Panc1 (cell line): ENCODE results near the gene VPS45. TPM values are rescaled to one million over a fixed set of nuclear protein-coding genes. Genes with fewer than 3 reads are reported as not detected.

Experiments used
- ATAC-seq: fragments of 200-7000 bp; cut with Tn5 transposase; 2 replicates; pipeline ENCODE4 v1.9.1; 2020; ENCODE audit warnings: mild to moderate bottlenecking, moderate library complexity
- BruUV-seq: library from RNA; stranded (reverse); fragments of 400-500 nt; replicated peaks from 2 replicates; lab custom pipeline; 2021; lab: Mats Ljungman, UMichigan
- CTCF ChIA-PET: fragments of 300-600 bp; sonication (Branson Sonifier 250); formaldehyde crosslinking; loops from one replicate; lab custom pipeline; 2022; ENCODE audit warnings: antibody characterized with exemption; lab: Charles Lee
- POLR2A ChIA-PET: fragments of 300-600 bp; sonication (Branson Sonifier 250); formaldehyde crosslinking; loops from one replicate; lab custom pipeline; 2022; ENCODE audit warnings: antibody characterized with exemption; lab: Charles Lee
- DNase-seq: peaks from one replicate; pipeline ENCODE4 v3.0.0-alpha.2; 2010; ENCODE audit warnings: low read depth, low spot score
- H3K27ac ChIP-seq: 2 replicates; pipeline ENCODE4 v1.5.1; 2011; ENCODE audit warnings: mild to moderate bottlenecking, low read length, inconsistent platforms
- H3K27me3 ChIP-seq: fragments of 200-500 bp; sonication (Bioruptor generic); 2 replicates; pipeline ENCODE4 v1.6.0; 2014; ENCODE audit warnings: low read length, inconsistent platforms; ENCODE audit not compliant: control insufficient read depth, insufficient read depth
- H3K36me3 ChIP-seq: fragments of 200-500 bp; sonication (Bioruptor generic); 2 replicates; pipeline ENCODE4 v1.5.1; 2014; ENCODE audit warnings: inconsistent platforms, mild to moderate bottlenecking, low read length, moderate library complexity; ENCODE audit not compliant: control insufficient read depth, insufficient read depth
- H3K4me1 ChIP-seq: 2 replicates; pipeline ENCODE4 v1.5.1; 2011; ENCODE audit warnings: inconsistent platforms, mild to moderate bottlenecking, low read length, moderate library complexity; ENCODE audit not compliant: control insufficient read depth, insufficient read depth
- H3K4me3 ChIP-seq, 2 experiments: 2 replicates each; pipeline ENCODE4 v1.5.1; 2011 to 2012; ENCODE audit warnings: low read depth in 2 of 2, low read length in 2 of 2, mild to moderate bottlenecking in 2 of 2, inconsistent platforms in 1 of 2, moderate library complexity in 1 of 2
- H3K9me3 ChIP-seq: fragments of 200-500 bp; sonication (Bioruptor generic); 2 replicates; pipeline ENCODE4 v1.5.1; 2014; ENCODE audit warnings: low read depth, mild to moderate bottlenecking, inconsistent platforms, low read length, moderate library complexity; ENCODE audit not compliant: control insufficient read depth, insufficient read depth
- POLR2AphosphoS5 ChIP-seq: IDR thresholded peaks from 2 replicates; pipeline ENCODE4 v1.6.1; 2012; ENCODE audit warnings: mild to moderate bottlenecking, low read depth, low read length, moderate library complexity
- SIN3A ChIP-seq: IDR thresholded peaks from 2 replicates; pipeline ENCODE4 v1.6.1; 2012; ENCODE audit warnings: low read depth, mild to moderate bottlenecking, low read length, moderate library complexity, borderline replicate concordance; ENCODE audit not compliant: insufficient read depth
- TCF7L2 ChIP-seq: IDR thresholded peaks from 2 replicates; pipeline ENCODE4 v1.6.1; 2011; ENCODE audit warnings: mild to moderate bottlenecking, low read depth, low read length, inconsistent platforms
- in situ Hi-C: cut with HindIII; loops from 2 replicates; pipeline ENCODE4 v1.10.0; 2016; ENCODE audit warnings: low sequenced_read_pairs, low pct_unique_long_range_greater_than_20kb
- intact Hi-C: fragments of 100-400 bp; cut with micrococcal nuclease; formaldehyde crosslinking; loops from one replicate; pipeline ENCODE4 v1.10.0; 2022; ENCODE audit not compliant: unreplicated experiment
- total RNA-seq: library from RNA; stranded (reverse); gene quantifications from one replicate; pipeline ENCODE4 v1.2.1, GENCODE V29; 2021; ENCODE audit not compliant: unreplicated experiment
- TF ChIP-seq, protein P1 (sequence below): fragments of 450-650 bp; IDR thresholded peaks from 2 replicates; pipeline ENCODE4 v1.5.1; 2017; ENCODE audit warnings: mild to moderate bottlenecking
- TF ChIP-seq, protein P2 (sequence below), 2 experiments: IDR thresholded peaks; 2 replicates each; pipeline ENCODE4 v1.6.1; 2011 to 2012; ENCODE audit warnings: low read depth in 2 of 2, control low read depth in 1 of 2, low read length in 1 of 2, mild to moderate bottlenecking in 1 of 2, moderate library complexity in 1 of 2; ENCODE audit not compliant: insufficient read depth in 1 of 2

VPS45 gene
- total RNA-seq, 1 experiment from 2014 or later = 24.9 TPM

DNA sequence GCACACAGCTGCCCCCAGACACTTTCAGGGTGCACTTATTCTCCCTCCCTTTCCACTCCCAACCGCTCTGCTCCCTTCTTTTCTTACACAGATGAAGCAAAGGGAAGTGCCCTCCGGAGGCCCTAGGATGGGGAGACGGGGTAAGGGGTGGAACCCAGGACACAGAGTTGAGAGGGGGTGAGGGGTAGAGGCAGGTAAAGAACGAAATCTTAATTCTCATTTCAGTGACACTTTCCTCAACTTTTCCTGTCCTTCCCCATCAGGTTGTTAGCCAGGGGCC, 94.9 kb downstream of the VPS45 start:
- DNase-seq (no peak), ATAC-seq (no peak)
- BruUV-seq = no TSS peak
- no peaks in the 10 kb centered on the region for H3K27me3 ChIP-seq
- ChIA-PET CTCF (interaction anchor here (1.3 kb wide), 1 partner anchor 89 kb away, joined by 3 read pairs; no protein-coding TSS in a partner anchor), POLR2A (no interaction called here)
- in situ Hi-C loops = no loop called here
- no peaks in the 10 kb centered on the region for H3K9me3 ChIP-seq
- H3K4me3 ChIP-seq = no peak overlapping the region
- TF ChIP-seq TCF7L2 (no peak), POLR2AphosphoS5 (no peak), SIN3A (no peak)
- TF ChIP-seq, protein P1, sequence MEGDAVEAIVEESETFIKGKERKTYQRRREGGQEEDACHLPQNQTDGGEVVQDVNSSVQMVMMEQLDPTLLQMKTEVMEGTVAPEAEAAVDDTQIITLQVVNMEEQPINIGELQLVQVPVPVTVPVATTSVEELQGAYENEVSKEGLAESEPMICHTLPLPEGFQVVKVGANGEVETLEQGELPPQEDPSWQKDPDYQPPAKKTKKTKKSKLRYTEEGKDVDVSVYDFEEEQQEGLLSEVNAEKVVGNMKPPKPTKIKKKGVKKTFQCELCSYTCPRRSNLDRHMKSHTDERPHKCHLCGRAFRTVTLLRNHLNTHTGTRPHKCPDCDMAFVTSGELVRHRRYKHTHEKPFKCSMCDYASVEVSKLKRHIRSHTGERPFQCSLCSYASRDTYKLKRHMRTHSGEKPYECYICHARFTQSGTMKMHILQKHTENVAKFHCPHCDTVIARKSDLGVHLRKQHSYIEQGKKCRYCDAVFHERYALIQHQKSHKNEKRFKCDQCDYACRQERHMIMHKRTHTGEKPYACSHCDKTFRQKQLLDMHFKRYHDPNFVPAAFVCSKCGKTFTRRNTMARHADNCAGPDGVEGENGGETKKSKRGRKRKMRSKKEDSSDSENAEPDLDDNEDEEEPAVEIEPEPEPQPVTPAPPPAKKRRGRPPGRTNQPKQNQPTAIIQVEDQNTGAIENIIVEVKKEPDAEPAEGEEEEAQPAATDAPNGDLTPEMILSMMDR = no peak
- TF ChIP-seq, protein P2, sequence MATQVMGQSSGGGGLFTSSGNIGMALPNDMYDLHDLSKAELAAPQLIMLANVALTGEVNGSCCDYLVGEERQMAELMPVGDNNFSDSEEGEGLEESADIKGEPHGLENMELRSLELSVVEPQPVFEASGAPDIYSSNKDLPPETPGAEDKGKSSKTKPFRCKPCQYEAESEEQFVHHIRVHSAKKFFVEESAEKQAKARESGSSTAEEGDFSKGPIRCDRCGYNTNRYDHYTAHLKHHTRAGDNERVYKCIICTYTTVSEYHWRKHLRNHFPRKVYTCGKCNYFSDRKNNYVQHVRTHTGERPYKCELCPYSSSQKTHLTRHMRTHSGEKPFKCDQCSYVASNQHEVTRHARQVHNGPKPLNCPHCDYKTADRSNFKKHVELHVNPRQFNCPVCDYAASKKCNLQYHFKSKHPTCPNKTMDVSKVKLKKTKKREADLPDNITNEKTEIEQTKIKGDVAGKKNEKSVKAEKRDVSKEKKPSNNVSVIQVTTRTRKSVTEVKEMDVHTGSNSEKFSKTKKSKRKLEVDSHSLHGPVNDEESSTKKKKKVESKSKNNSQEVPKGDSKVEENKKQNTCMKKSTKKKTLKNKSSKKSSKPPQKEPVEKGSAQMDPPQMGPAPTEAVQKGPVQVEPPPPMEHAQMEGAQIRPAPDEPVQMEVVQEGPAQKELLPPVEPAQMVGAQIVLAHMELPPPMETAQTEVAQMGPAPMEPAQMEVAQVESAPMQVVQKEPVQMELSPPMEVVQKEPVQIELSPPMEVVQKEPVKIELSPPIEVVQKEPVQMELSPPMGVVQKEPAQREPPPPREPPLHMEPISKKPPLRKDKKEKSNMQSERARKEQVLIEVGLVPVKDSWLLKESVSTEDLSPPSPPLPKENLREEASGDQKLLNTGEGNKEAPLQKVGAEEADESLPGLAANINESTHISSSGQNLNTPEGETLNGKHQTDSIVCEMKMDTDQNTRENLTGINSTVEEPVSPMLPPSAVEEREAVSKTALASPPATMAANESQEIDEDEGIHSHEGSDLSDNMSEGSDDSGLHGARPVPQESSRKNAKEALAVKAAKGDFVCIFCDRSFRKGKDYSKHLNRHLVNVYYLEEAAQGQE (IDR thresholded peaks at IDR 0.05; ENCODE audit: insufficient read depth in 1 of 2, low read depth in 2 of 2, low read length in 1 of 2) = no peak
- no peaks in the 10 kb centered on the region for H3K4me1 ChIP-seq
- no peaks in the 10 kb centered on the region for H3K36me3 ChIP-seq
- H3K27ac ChIP-seq = no peak overlapping the region
- intact Hi-C loops = no loop called here

DNA sequence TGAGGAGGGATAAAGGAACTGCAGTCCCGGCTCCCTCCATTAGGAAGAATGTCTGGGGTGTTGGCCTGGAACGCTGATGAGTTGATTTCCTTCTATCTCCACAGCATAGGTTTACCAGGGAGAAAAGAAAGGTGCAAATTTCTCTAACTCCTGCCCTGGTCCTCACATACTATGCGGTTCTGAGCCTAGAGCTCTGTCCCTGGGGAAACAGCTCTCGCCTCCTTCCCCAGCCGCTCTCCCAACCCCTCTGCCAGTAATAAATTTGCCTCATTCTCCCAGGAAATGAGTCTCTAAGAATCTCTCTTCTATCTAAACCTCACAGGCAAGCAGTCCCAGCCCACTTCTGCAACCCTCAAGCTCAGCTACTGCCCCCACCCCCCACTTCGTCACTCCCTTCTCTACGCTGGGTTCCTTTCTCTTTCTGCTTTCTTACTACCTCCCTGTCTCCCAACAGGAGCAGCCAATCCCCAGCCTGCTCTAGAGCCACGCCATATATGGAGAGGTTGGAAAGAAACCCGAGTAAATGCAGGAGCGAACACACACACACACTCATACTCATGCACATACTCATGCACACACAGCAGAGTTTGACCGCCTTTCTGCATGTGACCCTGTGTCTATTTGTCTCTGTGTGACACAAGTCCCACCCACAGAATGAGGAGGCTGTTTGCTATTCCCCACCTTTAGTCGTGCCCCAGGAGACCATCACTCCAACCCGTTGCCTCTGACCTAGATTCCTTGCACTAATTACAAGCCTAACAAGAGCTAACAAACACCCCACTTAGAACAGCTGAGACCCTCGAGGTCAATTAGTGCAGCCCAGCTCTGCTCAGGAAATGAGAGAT, 95.5 kb downstream of the VPS45 start:
- Histone ChIP-seq H3K4me1 (no peaks in the 10 kb centered on the region), H3K27me3 (no peaks in the 10 kb centered on the region), H3K27ac (no peak overlapping the region), H3K36me3 (no peaks in the 10 kb centered on the region), H3K4me3 (no peak overlapping the region), H3K9me3 (no peaks in the 10 kb centered on the region)
- ATAC-seq (no peak), DNase-seq (no peak)
- BruUV-seq = no TSS peak
- TF ChIP-seq, protein P1 = no peak
- TF ChIP-seq, protein P2 (IDR thresholded peaks at IDR 0.05; ENCODE audit: insufficient read depth in 1 of 2, low read depth in 2 of 2, low read length in 1 of 2) = no peak
- no peak for TF ChIP-seq SIN3A
- no peak for TF ChIP-seq POLR2AphosphoS5
- no peak for TF ChIP-seq TCF7L2
- intact Hi-C loops = no loop called here
- POLR2A ChIA-PET = no interaction called here
- CTCF ChIA-PET = interaction anchor here (1.3 kb wide), 1 partner anchor 90 kb away, joined by 3 read pairs; no protein-coding TSS in a partner anchor
- in situ Hi-C loops = no loop called here
